ENCODE measurements around the gene ZC3H6. TPM values are rescaled to one million over a fixed set of nuclear protein-coding genes. Genes with fewer than 3 reads are reported as not detected.

ZC3H6 gene
- total and polyA plus RNA-seq, 11 donors, result 1.5 to 30.1 (median 16.6) TPM

- H3K27ac ChIP-seq, result no peak overlapping the region
Measured at GRCh38 chr2:112301973-112302372, 26.6 kb downstream of the ZC3H6 start.

GRCh38 chr2:112304298-112304941 lies 29.0 kb downstream of the ZC3H6 start:
- 64 to 77% (median 72%) methylated on average over 2 of the region's 2 CpGs for WGBS, 4 donors
- peak overlapping the region in 2 of 12 donors; percentile 32 to 53 for H3K27ac ChIP-seq

More at GRCh38 chr2:112301973-112302372, 26.6 kb downstream of the ZC3H6 start:
- peaks cover 0 to 12% (median 0%) of the 10 kb centered on the region in 12 donors for H3K4me1 ChIP-seq
- H3K9me3 ChIP-seq, result no peaks in the 10 kb centered on the region
- intact Hi-C loops (cut with DNase I), result no loop called here
- ATAC-seq, result no peak
- H3K27me3 ChIP-seq, result no peaks in the 10 kb centered on the region
- H3K4me3 ChIP-seq, result no peak overlapping the region
- no peak for DNase-seq
- H3K36me3 ChIP-seq, result peaks cover 0 to 37% (median 10%) of the 10 kb centered on the region in 9 donors
- TF ChIP-seq POLR2A (IDR thresholded peaks at IDR 0.05), result no peak
- TF ChIP-seq CTCF (IDR thresholded peaks at IDR 0.05), result no peak

GRCh38 chr2:112305132-112305531 lies 29.7 kb downstream of the ZC3H6 start:
- peaks cover 0 to 65% (median 16%) of the 10 kb centered on the region in 9 donors for H3K36me3 ChIP-seq
- no peak overlapping the region for H3K27ac ChIP-seq
- peaks cover 0 to 12% (median 0%) of the 10 kb centered on the region in 12 donors for H3K4me1 ChIP-seq
- no peak overlapping the region for H3K4me3 ChIP-seq
- DNase-seq (no peak), ATAC-seq (no peak)
- WGBS, 4 donors, result 96 to 100% (median 99%) methylated on average over 1 of the region's 1 CpG
- TF ChIP-seq CTCF (IDR thresholded peaks at IDR 0.05) (no peak), POLR2A (IDR thresholded peaks at IDR 0.05) (no peak)
- no peaks in the 10 kb centered on the region for H3K9me3 ChIP-seq
- intact Hi-C loops (cut with DNase I), result no loop called here
- no peaks in the 10 kb centered on the region for H3K27me3 ChIP-seq

More at GRCh38 chr2:112304298-112304941, 29.0 kb downstream of the ZC3H6 start:
- H3K4me3 ChIP-seq, result no peak overlapping the region
- intact Hi-C loops (cut with DNase I), result no loop called here
- no peak for TF ChIP-seq CTCF (IDR thresholded peaks at IDR 0.05)
- TF ChIP-seq POLR2A (IDR thresholded peaks at IDR 0.05), result no peak
- peaks cover 0 to 12% (median 0%) of the 10 kb centered on the region in 12 donors for H3K4me1 ChIP-seq
- peaks cover 0 to 58% (median 16%) of the 10 kb centered on the region in 9 donors for H3K36me3 ChIP-seq
- DNase-seq, result no peak
- H3K27me3 ChIP-seq, result no peaks in the 10 kb centered on the region
- H3K9me3 ChIP-seq, result no peaks in the 10 kb centered on the region
- no peak for ATAC-seq

GRCh38 chr2:112310906-112311305 lies 35.5 kb downstream of the ZC3H6 start:
- Histone ChIP-seq H3K36me3 (peaks cover 0 to 90% (median 31%) of the 10 kb centered on the region in 9 donors), H3K9me3 (no peaks in the 10 kb centered on the region), H3K27ac (no peak overlapping the region), H3K27me3 (no peaks in the 10 kb centered on the region), H3K4me3 (no peak overlapping the region), H3K4me1 (no peaks in the 10 kb centered on the region)
- no peak for TF ChIP-seq CTCF (IDR thresholded peaks at IDR 0.05)
- TF ChIP-seq POLR2A (IDR thresholded peaks at IDR 0.05), result no peak
- intact Hi-C loops (cut with DNase I), result no loop called here
- no peak for ATAC-seq
- no peak for DNase-seq
